Ecto neural progenitor cell (in vitro differentiated cells): ENCODE results near the gene IL32.

ENCODE experiments used
- DNase-seq: peaks from one replicate; pipeline ENCODE4 v3.0.0-alpha.2; 2018; ENCODE audit warnings: low spot score

The IL32 gene, protein sequence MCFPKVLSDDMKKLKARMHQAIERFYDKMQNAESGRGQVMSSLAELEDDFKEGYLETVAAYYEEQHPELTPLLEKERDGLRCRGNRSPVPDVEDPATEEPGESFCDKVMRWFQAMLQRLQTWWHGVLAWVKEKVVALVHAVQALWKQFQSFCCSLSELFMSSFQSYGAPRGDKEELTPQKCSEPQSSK

GRCh38 chr16:3065069-3065741 is at the start of gene IL32:
IL32 (plus strand) TSS chr16:3065640; CDS start chr16:3065812, 172 bp downstream.
- DNase-seq, result no peak

- no peak for DNase-seq
Observed at GRCh38 chr16:3015865-3016521, 49.4 kb upstream of the IL32 start.

- DNase-seq, result no peak
Observed at GRCh38 chr16:3017344-3017743, 48.1 kb upstream of the IL32 start.

GRCh38 chr16:3017794-3018506 is 47.5 kb upstream of the IL32 start, which contains the start of gene CLDN6:
CLDN6 (minus strand) TSS chr16:3018183; CDS start chr16:3016021, 2,162 bp downstream.
- DNase-seq, result peak; percentile 93

GRCh38 chr16:3019594-3020246 is 45.7 kb upstream of the IL32 start:
- no peak for DNase-seq

DNA sequence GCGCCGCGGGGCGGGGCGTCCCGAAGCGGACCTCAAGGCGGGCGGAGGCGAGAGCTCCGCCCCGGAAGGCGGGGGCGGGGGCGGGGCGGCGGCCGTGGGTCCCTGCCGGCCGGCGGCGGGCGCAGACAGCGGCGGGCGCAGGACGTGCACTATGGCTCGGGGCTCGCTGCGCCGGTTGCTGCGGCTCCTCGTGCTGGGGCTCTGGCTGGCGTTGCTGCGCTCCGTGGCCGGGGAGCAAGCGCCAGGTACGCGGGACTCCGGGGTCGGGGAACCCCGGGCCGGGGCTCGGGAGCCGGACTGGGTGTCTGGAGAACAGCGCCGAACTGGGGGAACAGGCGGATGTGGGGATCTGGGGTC is 45.2 kb upstream of the IL32 start, which contains the start of gene TNFRSF12A:
Gene TNFRSF12A, plus strand, starts transcription at position 122 of the 357 bp plus-strand sequence. Its CDS starts 30 bp downstream, at position 152.
- peak; percentile 87 for DNase-seq

- DNase-seq, result peak; percentile 93
Observed at GRCh38 chr16:3020604-3021448, 44.6 kb upstream of the IL32 start.

DNA sequence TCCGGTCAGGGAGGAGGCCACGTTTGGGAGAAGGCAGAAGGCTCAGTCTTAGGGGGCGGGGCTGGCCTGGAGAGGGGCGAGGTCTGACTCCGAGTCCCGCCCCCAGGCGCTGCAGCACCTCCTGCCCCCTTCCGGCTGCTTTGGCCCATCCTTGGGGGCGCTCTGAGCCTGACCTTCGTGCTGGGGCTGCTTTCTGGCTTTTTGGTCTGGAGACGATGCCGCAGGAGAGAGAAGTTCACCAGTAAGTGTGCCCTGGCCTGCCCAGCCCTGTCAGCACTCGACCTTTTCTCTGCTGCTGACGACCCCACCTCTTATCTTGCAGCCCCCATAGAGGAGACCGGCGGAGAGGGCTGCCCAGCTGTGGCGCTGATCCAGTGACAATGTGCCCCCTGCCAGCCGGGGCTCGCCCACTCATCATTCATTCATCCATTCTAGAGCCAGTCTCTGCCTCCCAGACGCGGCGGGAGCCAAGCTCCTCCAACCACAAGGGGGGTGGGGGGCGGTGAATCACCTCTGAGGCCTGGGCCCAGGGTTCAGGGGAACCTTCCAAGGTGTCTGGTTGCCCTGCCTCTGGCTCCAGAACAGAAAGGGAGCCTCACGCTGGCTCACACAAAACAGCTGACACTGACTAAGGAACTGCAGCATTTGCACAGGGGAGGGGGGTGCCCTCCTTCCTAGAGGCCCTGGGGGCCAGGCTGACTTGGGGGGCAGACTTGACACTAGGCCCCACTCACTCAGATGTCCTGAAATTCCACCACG is 43.8 kb upstream of the IL32 start:
- no peak for DNase-seq

DNA sequence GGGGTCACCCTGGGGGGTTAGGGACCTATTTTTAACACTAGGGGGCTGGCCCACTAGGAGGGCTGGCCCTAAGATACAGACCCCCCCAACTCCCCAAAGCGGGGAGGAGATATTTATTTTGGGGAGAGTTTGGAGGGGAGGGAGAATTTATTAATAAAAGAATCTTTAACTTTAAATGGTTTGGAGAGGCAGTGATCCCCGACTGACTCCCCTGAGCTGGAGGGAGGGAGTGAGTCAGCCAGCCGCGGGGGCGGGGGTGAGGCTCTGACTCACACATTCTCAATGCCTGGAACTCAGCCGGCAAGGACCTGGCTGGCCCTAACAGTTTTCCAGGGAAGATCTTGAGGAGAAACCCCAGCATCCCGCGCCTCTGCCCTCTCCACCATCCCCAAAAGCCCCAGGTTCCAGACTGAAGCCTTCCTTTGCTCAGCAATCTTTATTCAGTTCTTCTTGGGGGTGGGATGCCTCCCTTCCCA is 43.2 kb upstream of the IL32 start:
- peak; percentile 79 for DNase-seq

- DNase-seq, result no peak
Observed at GRCh38 chr16:3022684-3023414, 42.6 kb upstream of the IL32 start.

GRCh38 chr16:3023415-3023668 is 42.1 kb upstream of the IL32 start:
- DNase-seq, result no peak

GRCh38 chr16:3023669-3024478 is 41.6 kb upstream of the IL32 start, which contains the start of the genes HCFC1R1 and THOC6:
HCFC1R1 (minus strand) TSS chr16:3023942; CDS start chr16:3023941, 1 bp downstream.
THOC6 (plus strand) TSS chr16:3024035; CDS start chr16:3024327, 292 bp downstream.
- peak; percentile 97 for DNase-seq

DNA sequence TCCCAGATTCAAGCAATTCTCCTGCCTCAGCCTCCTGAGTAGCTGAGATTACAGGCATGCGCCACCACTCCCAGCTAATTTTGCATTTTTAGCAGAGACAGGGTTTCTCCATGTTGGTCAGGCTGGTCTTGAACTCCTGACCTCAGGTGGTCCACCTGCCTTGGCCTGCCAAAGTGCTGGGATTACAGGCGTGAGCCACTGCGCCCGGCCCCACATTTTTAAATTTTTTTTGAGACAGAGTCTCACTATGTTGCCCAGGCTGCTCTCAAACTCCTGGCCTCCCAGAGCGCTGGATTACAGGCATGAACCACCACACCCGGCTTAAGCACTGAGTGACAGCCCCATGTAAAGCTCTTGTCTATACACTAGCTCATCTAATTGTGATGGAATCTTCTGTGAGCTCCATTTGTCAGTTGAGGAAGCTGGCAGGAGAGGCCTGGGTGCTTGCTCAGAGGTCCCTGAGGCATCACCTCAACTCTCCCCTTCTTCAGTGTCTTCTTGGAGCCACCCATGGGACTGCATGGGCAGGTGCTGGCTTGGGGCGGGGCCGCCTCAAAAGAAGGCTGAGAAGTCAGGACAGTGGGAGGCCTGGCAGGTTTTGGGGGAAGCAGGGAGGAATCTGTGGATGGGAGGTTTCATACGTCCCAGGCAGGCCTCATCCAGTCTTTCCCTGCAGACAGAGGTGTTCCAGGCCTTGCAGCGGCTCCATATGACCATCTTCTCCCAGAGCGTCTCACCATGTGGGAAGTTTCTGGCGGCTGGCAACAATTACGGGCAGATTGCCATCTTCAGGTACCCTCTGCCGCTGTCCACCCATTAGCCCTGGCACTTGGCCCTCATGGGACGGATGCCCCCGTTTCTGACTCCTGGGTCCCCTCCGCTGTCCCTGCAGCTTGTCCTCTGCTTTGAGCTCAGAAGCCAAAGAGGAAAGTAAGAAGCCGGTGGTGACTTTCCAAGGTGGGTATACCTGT is 40.1 kb upstream of the IL32 start:
- no peak for DNase-seq

DNA sequence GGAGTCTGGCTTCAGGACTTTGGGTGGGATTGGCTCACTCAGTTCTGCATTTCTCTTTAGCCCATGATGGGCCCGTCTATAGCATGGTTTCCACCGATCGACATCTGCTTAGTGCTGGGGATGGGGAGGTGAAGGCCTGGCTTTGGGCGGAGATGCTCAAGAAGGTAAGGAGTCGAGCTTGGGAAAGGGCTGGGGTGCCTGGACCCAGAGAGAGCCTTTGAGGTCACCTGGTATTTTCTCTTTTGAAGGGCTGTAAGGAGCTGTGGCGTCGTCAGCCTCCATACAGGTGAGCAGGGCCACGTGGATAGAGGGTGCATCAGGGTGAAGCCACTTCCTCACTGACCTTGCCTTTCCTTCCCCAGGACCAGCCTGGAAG is 39.4 kb upstream of the IL32 start:
- no peak for DNase-seq

DNA sequence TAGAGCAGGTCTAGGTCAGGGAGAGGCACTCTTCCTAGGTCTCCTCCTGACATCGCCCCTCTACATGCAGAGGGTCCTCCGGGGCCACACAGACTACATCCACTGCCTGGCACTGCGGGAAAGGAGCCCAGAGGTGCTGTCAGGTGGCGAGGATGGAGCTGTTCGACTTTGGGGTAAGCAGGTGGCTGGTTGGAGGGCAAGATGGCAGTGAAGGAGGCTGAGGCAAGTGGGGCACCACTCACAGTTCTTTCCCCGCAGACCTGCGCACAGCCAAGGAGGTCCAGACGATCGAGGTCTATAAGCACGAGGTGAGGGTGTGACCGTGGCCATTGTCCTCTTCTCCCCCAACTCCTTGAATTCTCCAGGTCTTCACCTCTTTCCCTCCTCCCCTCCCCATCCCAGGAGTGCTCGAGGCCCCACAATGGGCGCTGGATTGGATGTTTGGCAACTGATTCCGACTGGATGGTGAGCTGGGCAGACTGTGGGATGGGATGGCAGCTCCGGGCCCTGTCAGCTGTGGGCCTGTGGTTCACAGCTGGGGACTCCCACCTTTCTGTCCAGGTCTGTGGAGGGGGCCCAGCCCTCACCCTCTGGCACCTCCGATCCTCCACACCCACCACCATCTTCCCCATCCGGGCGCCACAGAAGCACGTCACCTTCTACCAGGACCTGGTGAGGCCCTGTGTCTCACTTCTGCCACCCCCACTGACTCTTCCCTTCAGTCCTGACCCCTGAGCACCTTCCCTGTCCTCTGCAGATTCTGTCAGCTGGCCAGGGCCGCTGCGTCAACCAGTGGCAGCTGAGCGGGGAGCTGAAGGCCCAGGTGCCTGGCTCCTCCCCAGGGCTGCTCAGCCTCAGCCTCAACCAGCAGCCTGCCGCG is 38.6 kb upstream of the IL32 start:
- DNase-seq, result no peak

DNA sequence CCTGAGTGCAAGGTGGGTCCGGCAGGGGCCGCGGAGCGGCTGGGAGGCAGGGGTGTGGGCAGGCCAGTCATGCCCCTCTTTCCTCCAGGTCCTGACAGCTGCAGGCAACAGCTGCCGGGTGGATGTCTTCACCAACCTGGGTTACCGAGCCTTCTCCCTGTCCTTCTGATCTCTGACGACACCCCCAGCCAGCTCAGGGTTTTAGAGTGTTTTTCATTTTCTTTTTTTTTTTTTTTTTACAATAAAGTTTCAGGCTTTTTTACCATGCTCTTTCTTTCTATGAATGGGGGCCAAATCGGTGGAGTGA is 38.0 kb upstream of the IL32 start:
- DNase-seq, result no peak
